Body of pancreas (tissue), 4 donors: ENCODE results near the gene KREMEN2.

ENCODE experiments used
- CTCF ChIP-seq, 7 experiments: fragments of 450-650 bp in 4 of 7; fragments of 200-600 bp in 3 of 7; sonication (generic) in 3 of 7; IDR thresholded peaks; one replicate each; pipeline ENCODE4 v1.5.1; 2016 to 2019; ENCODE audit warnings: antibody characterized with exemption in 7 of 7
- POLR2A ChIP-seq, 3 donors: fragments of 450-650 bp; IDR thresholded peaks; one replicate each; pipeline ENCODE4 v1.6.1; 2016; ENCODE audit warnings: antibody characterized with exemption in 3 of 3, mild to moderate bottlenecking in 2 of 3

DNA sequence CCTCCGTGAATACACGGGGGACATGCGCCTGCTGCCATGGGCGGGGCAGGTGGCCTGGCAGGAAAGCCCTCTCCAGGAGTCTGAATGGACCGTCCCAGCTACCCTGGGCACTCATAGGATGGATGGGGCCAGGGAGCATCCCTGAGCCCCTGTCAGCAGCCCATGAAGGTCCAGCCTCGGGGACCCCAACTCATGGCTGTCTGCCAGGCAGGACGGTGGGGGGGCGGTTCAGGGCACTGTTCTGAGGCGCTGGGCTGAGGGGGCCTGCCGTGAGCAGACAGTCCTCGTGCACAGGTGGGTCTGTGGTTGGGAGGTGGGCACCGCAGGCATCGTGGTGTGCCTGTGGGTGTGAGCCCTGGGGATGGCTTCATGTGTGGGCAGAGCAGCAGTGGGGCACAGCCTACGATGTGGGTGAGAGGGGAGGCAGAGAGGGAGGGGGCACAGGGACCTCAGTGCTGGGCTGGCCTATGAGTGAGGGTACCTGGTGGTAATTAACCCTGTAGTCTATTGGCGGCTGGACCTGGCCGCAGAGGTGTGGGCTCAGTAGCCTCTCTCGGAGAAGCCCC is 22.6 kb downstream of the KREMEN2 start:
- no peak for TF ChIP-seq POLR2A (IDR thresholded peaks at IDR 0.05)
- TF ChIP-seq CTCF (IDR thresholded peaks at IDR 0.05): no peak
